ENCODE measurements around the gene AGAP1.

AGAP1 gene

GRCh38 chr2:235463893-235464292, 29.9 kb upstream of the AGAP1 start:
- Histone ChIP-seq H3K9me3 (ENCODE audit: control insufficient read depth in 1 of 2, low read length in 2 of 2) (no peaks in the 10 kb centered on the region), H3K27ac (ENCODE audit: low read length) (no peak overlapping the region), H3K4me3 (ENCODE audit: low read depth in 1 of 2, low read length in 2 of 2) (no peak overlapping the region), H3K4me1 (ENCODE audit: control insufficient read depth in 1 of 2, insufficient read depth in 2 of 2, low read length in 2 of 2) (peaks cover 0 to 2% of the 10 kb centered on the region in 2 donors), H3K36me3 (ENCODE audit: control insufficient read depth in 1 of 2, insufficient read depth in 2 of 2, low read length in 2 of 2) (no peaks in the 10 kb centered on the region), H3K27me3 (ENCODE audit: low read depth, low read length) (no peaks in the 10 kb centered on the region)

GRCh38 chr2:235467588-235467987, 26.3 kb upstream of the AGAP1 start:
- peaks cover 0 to 7% of the 10 kb centered on the region in 2 donors for H3K4me1 ChIP-seq (ENCODE audit: control insufficient read depth in 1 of 2, insufficient read depth in 2 of 2, low read length in 2 of 2)
- H3K36me3 ChIP-seq (ENCODE audit: control insufficient read depth in 1 of 2, insufficient read depth in 2 of 2, low read length in 2 of 2): no peaks in the 10 kb centered on the region
- no peaks in the 10 kb centered on the region for H3K9me3 ChIP-seq (ENCODE audit: control insufficient read depth in 1 of 2, low read length in 2 of 2)
- no peak overlapping the region for H3K27ac ChIP-seq (ENCODE audit: low read length)
- no peaks in the 10 kb centered on the region for H3K27me3 ChIP-seq (ENCODE audit: low read depth, low read length)
- no peak overlapping the region for H3K4me3 ChIP-seq (ENCODE audit: low read depth in 1 of 2, low read length in 2 of 2)

GRCh38 chr2:235468978-235469655, 24.7 kb upstream of the AGAP1 start:
- no peak overlapping the region for H3K4me3 ChIP-seq (ENCODE audit: low read depth in 1 of 2, low read length in 2 of 2)
- H3K27ac ChIP-seq (ENCODE audit: low read length): peak overlapping the region; percentile 19
- no peaks in the 10 kb centered on the region for H3K36me3 ChIP-seq (ENCODE audit: control insufficient read depth in 1 of 2, insufficient read depth in 2 of 2, low read length in 2 of 2)
- no peaks in the 10 kb centered on the region for H3K27me3 ChIP-seq (ENCODE audit: low read depth, low read length)
- H3K9me3 ChIP-seq (ENCODE audit: control insufficient read depth in 1 of 2, low read length in 2 of 2): no peaks in the 10 kb centered on the region
- H3K4me1 ChIP-seq (ENCODE audit: control insufficient read depth in 1 of 2, insufficient read depth in 2 of 2, low read length in 2 of 2): peaks cover 0 to 7% of the 10 kb centered on the region in 2 donors

GRCh38 chr2:235471186-235471747, 22.6 kb upstream of the AGAP1 start:
- H3K27me3 ChIP-seq (ENCODE audit: low read depth, low read length): no peaks in the 10 kb centered on the region
- peaks cover 0 to 7% of the 10 kb centered on the region in 2 donors for H3K4me1 ChIP-seq (ENCODE audit: control insufficient read depth in 1 of 2, insufficient read depth in 2 of 2, low read length in 2 of 2)
- H3K27ac ChIP-seq (ENCODE audit: low read length): no peak overlapping the region
- H3K36me3 ChIP-seq (ENCODE audit: control insufficient read depth in 1 of 2, insufficient read depth in 2 of 2, low read length in 2 of 2): no peaks in the 10 kb centered on the region
- no peaks in the 10 kb centered on the region for H3K9me3 ChIP-seq (ENCODE audit: control insufficient read depth in 1 of 2, low read length in 2 of 2)
- no peak overlapping the region for H3K4me3 ChIP-seq (ENCODE audit: low read depth in 1 of 2, low read length in 2 of 2)

GRCh38 chr2:235472443-235472842, 21.4 kb upstream of the AGAP1 start:
- H3K4me3 ChIP-seq (ENCODE audit: low read depth in 1 of 2, low read length in 2 of 2): no peak overlapping the region
- no peaks in the 10 kb centered on the region for H3K36me3 ChIP-seq (ENCODE audit: control insufficient read depth in 1 of 2, insufficient read depth in 2 of 2, low read length in 2 of 2)
- no peak overlapping the region for H3K27ac ChIP-seq (ENCODE audit: low read length)
- H3K9me3 ChIP-seq (ENCODE audit: control insufficient read depth in 1 of 2, low read length in 2 of 2): no peaks in the 10 kb centered on the region
- H3K4me1 ChIP-seq (ENCODE audit: control insufficient read depth in 1 of 2, insufficient read depth in 2 of 2, low read length in 2 of 2): peaks cover 0 to 7% of the 10 kb centered on the region in 2 donors
- no peaks in the 10 kb centered on the region for H3K27me3 ChIP-seq (ENCODE audit: low read depth, low read length)

GRCh38 chr2:235478609-235479008, 15.2 kb upstream of the AGAP1 start:
- no peaks in the 10 kb centered on the region for H3K27me3 ChIP-seq (ENCODE audit: low read depth, low read length)
- no peaks in the 10 kb centered on the region for H3K36me3 ChIP-seq (ENCODE audit: control insufficient read depth in 1 of 2, insufficient read depth in 2 of 2, low read length in 2 of 2)
- H3K4me3 ChIP-seq (ENCODE audit: low read depth in 1 of 2, low read length in 2 of 2): no peak overlapping the region

GRCh38 chr2:235479604-235480003, 14.2 kb upstream of the AGAP1 start:
- Histone ChIP-seq H3K27me3 (ENCODE audit: low read depth, low read length) (no peaks in the 10 kb centered on the region), H3K9me3 (ENCODE audit: control insufficient read depth in 1 of 2, low read length in 2 of 2) (no peaks in the 10 kb centered on the region), H3K4me3 (ENCODE audit: low read depth in 1 of 2, low read length in 2 of 2) (no peak overlapping the region), H3K27ac (ENCODE audit: low read length) (no peak overlapping the region), H3K4me1 (ENCODE audit: control insufficient read depth in 1 of 2, insufficient read depth in 2 of 2, low read length in 2 of 2) (peaks cover 0 to 8% of the 10 kb centered on the region in 2 donors), H3K36me3 (ENCODE audit: control insufficient read depth in 1 of 2, insufficient read depth in 2 of 2, low read length in 2 of 2) (no peaks in the 10 kb centered on the region)

More at GRCh38 chr2:235478609-235479008, 15.2 kb upstream of the AGAP1 start:
- Histone ChIP-seq H3K9me3 (ENCODE audit: control insufficient read depth in 1 of 2, low read length in 2 of 2) (no peaks in the 10 kb centered on the region), H3K4me1 (ENCODE audit: control insufficient read depth in 1 of 2, insufficient read depth in 2 of 2, low read length in 2 of 2) (peaks cover 0 to 8% of the 10 kb centered on the region in 2 donors), H3K27ac (ENCODE audit: low read length) (no peak overlapping the region)

GRCh38 chr2:235480614-235481013, 13.2 kb upstream of the AGAP1 start:
- H3K27me3 ChIP-seq (ENCODE audit: low read depth, low read length): no peaks in the 10 kb centered on the region

GRCh38 chr2:235483313-235483712, 10.5 kb upstream of the AGAP1 start:
- no peak overlapping the region for H3K4me3 ChIP-seq (ENCODE audit: low read depth in 1 of 2, low read length in 2 of 2)
- H3K4me1 ChIP-seq (ENCODE audit: control insufficient read depth in 1 of 2, insufficient read depth in 2 of 2, low read length in 2 of 2): peaks cover 0 to 8% of the 10 kb centered on the region in 2 donors
- no peaks in the 10 kb centered on the region for H3K36me3 ChIP-seq (ENCODE audit: control insufficient read depth in 1 of 2, insufficient read depth in 2 of 2, low read length in 2 of 2)
- H3K27ac ChIP-seq (ENCODE audit: low read length): no peak overlapping the region
- H3K27me3 ChIP-seq (ENCODE audit: low read depth, low read length): no peaks in the 10 kb centered on the region
- H3K9me3 ChIP-seq (ENCODE audit: control insufficient read depth in 1 of 2, low read length in 2 of 2): no peaks in the 10 kb centered on the region

More at GRCh38 chr2:235480614-235481013, 13.2 kb upstream of the AGAP1 start:
- Histone ChIP-seq H3K4me3 (ENCODE audit: low read depth in 1 of 2, low read length in 2 of 2) (no peak overlapping the region), H3K27ac (ENCODE audit: low read length) (no peak overlapping the region), H3K9me3 (ENCODE audit: control insufficient read depth in 1 of 2, low read length in 2 of 2) (no peaks in the 10 kb centered on the region), H3K4me1 (ENCODE audit: control insufficient read depth in 1 of 2, insufficient read depth in 2 of 2, low read length in 2 of 2) (peaks cover 0 to 8% of the 10 kb centered on the region in 2 donors), H3K36me3 (ENCODE audit: control insufficient read depth in 1 of 2, insufficient read depth in 2 of 2, low read length in 2 of 2) (no peaks in the 10 kb centered on the region)

- Histone ChIP-seq H3K36me3 (ENCODE audit: control insufficient read depth in 1 of 2, insufficient read depth in 2 of 2, low read length in 2 of 2) (no peaks in the 10 kb centered on the region), H3K27me3 (ENCODE audit: low read depth, low read length) (no peaks in the 10 kb centered on the region), H3K27ac (ENCODE audit: low read length) (no peak overlapping the region), H3K9me3 (ENCODE audit: control insufficient read depth in 1 of 2, low read length in 2 of 2) (peaks cover 0 to 4% of the 10 kb centered on the region in 2 donors), H3K4me1 (ENCODE audit: control insufficient read depth in 1 of 2, insufficient read depth in 2 of 2, low read length in 2 of 2) (no peaks in the 10 kb centered on the region), H3K4me3 (ENCODE audit: low read depth in 1 of 2, low read length in 2 of 2) (no peak overlapping the region)
Observed at GRCh38 chr2:235485362-235485761, 8.5 kb upstream of the AGAP1 start.

GRCh38 chr2:235486729-235487128, 7.1 kb upstream of the AGAP1 start:
- Histone ChIP-seq H3K4me3 (ENCODE audit: low read depth in 1 of 2, low read length in 2 of 2) (no peak overlapping the region), H3K27me3 (ENCODE audit: low read depth, low read length) (no peaks in the 10 kb centered on the region), H3K36me3 (ENCODE audit: control insufficient read depth in 1 of 2, insufficient read depth in 2 of 2, low read length in 2 of 2) (no peaks in the 10 kb centered on the region), H3K9me3 (ENCODE audit: control insufficient read depth in 1 of 2, low read length in 2 of 2) (peaks cover 2 to 6% of the 10 kb centered on the region in 2 donors), H3K27ac (ENCODE audit: low read length) (no peak overlapping the region), H3K4me1 (ENCODE audit: control insufficient read depth in 1 of 2, insufficient read depth in 2 of 2, low read length in 2 of 2) (no peaks in the 10 kb centered on the region)

Data from muscle layer of duodenum (tissue), 2 donors.